ENCODE data around the gene FAR2. TPM values are rescaled to one million over a fixed set of nuclear protein-coding genes. Genes with fewer than 3 reads are reported as not detected.

FAR2 gene
- total and polyA plus RNA-seq, 2 donors (not counting 3 experiments of a cell fraction or from before 2014, with no cell fraction given), result 32.3 to 61.7 TPM

- Histone ChIP-seq H3K9me1 (replicated peaks; ENCODE audit: control insufficient read depth, extremely low read depth, insufficient read depth, low read length) (no peaks in the 10 kb centered on the region), H3K36me3 (ENCODE audit: control insufficient read depth in 2 of 2, extremely low read depth in 1 of 2, insufficient read depth in 2 of 2, low read length in 2 of 2) (no peaks in the 10 kb centered on the region), H4K20me1 (replicated peaks; ENCODE audit: control insufficient read depth, extremely low read depth, insufficient read depth, low read length) (no peaks in the 10 kb centered on the region), H3K4me1 (ENCODE audit: control insufficient read depth, extremely low read depth, insufficient read depth, low read length) (peaks cover 42% of the 10 kb centered on the region), H3K79me2 (ENCODE audit: control insufficient read depth, insufficient read depth, low read length) (peaks cover 2% of the 10 kb centered on the region), H3K9ac (replicated peaks; ENCODE audit: extremely low read depth, insufficient read depth, low read length) (no peak overlapping the region), H3K4me2 (ENCODE audit: insufficient read depth, low read length) (no peak overlapping the region), H3K27me3 (ENCODE audit: control insufficient read depth in 2 of 2, insufficient read depth in 2 of 2, low read length in 2 of 2) (no peaks in the 10 kb centered on the region), H2AFZ (ENCODE audit: low read depth, low read length) (no peak overlapping the region), H3K27ac (ENCODE audit: insufficient read depth, low read depth, low read length) (no peak overlapping the region), H3K9me3 (replicated peaks; ENCODE audit: control insufficient read depth, insufficient read depth, low read length) (no peaks in the 10 kb centered on the region), H3K4me3 (replicated peaks in 1 of 3; ENCODE audit: insufficient read depth in 1 of 3, low read depth in 1 of 3, low read length in 3 of 3) (no peak overlapping the region)
- no peak for FAIRE-seq
- ChIA-PET POLR2A (no interaction called here), CTCF (no interaction called here)
- intact Hi-C loops (cut with micrococcal nuclease), result loop anchor here (10.0 kb wide), 1 partner anchor 466 kb away; no protein-coding TSS in a partner anchor
- dilution Hi-C loops (cut with MboI; ENCODE audit: extremely low pct_ligation_motif_present, low sequenced_read_pairs), result no loop called here
- BruUV-seq (replicated peaks), result no TSS peak
- no peak for DNase-seq (ENCODE audit: low read depth, low spot score)
- TF ChIP-seq GATA2 (IDR thresholded peaks at IDR 0.05; ENCODE audit: insufficient read depth, insufficient read length, low read depth, low read length), result no peak
- TF ChIP-seq FOS (IDR thresholded peaks at IDR 0.05; ENCODE audit: borderline replicate concordance, insufficient read depth, low read length), result no peak
- TF ChIP-seq POLR2AphosphoS5 (IDR thresholded peaks at IDR 0.05; ENCODE audit: insufficient read depth, low read depth, low read length), result no peak
- TF ChIP-seq POLR2A (IDR thresholded peaks at IDR 0.05; ENCODE audit: low read depth, low read length), result no peak
- no peak for TF ChIP-seq MYC (IDR thresholded peaks at IDR 0.05; ENCODE audit: low read depth, low read length)
- no peak for TF ChIP-seq MAX (IDR thresholded peaks at IDR 0.05; ENCODE audit: insufficient read depth, insufficient read length)
- no peak for TF ChIP-seq EZH2 (IDR thresholded peaks at IDR 0.05; ENCODE audit: borderline replicate concordance, low read depth, low read length, severe bottlenecking)
- TF ChIP-seq CTCF (IDR thresholded peaks at IDR 0.05; ENCODE audit: extremely low read depth in 1 of 2, insufficient read depth in 1 of 2, low read depth in 1 of 2, low read length in 2 of 2), result no peak
- no peak for TF ChIP-seq JUN (IDR thresholded peaks at IDR 0.05; ENCODE audit: borderline replicate concordance, insufficient read depth, insufficient read length, low read depth)
These were observed 81.9 kb downstream of the FAR2 start for GRCh38 chr12:29230800-29231560.

Measured in endothelial cell of umbilical vein (primary cell).